Measurements from ENCODE around the gene SNAI3.
A peak's percentile ranks its signal among the peaks of the same experiment; 100 is the strongest.

The SNAI3 gene

DNA sequence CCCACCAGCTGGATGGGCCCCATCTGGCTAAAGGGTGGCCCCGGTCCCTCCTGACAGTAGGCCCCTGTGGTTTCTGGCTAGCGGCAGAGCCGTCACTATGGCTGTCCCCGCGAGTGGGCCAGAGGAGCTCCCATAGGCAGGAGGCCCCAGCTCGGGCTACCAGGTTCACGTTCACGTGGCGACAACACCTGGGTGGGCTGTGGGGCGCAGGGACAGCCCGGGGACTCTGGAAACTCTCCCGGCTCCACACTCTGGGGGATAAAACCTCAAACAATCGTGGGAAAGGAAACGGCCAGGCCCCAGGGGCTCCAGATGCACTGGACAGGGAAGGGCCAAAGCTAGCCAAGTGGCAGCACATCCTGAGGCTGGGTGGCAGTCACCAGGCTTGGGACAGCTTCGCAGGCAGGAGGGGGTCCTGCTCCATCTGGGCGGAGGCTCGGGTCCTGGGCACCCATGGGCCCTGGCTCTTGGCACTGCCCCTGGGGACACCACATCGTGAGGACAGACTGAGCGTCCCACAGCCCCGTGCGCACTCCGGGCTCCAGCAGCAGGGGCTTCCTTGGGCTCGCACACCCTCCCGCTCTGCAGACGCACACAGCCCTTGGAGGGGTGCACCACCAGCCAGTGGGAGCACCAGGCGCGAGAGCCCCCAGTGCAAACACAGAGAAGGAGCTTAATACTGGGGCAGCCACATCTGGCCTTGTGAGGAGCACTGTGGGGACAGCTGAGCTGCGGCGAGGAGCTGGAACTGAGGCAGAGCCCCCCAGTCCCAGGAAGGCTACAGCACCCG lies 15.5 kb upstream of the SNAI3 start:
- Histone ChIP-seq H3K9me3 (ENCODE audit: insufficient read depth, low read depth, low read length) (no peaks in the 10 kb centered on the region), H3K4me1 (ENCODE audit: insufficient read depth, low read length, poor library complexity, severe bottlenecking) (peaks cover 34% of the 10 kb centered on the region), H4K20me1 (ENCODE audit: insufficient read depth, low read length, poor library complexity, severe bottlenecking) (peaks cover 4% of the 10 kb centered on the region), H3K9ac (ENCODE audit: low read depth, low read length, poor library complexity, severe bottlenecking) (peak overlapping the region; percentile 92), H2AFZ (ENCODE audit: low read length) (no peak overlapping the region), H3K4me3 (ENCODE audit: low read length, poor library complexity, severe bottlenecking) (peak overlapping the region; percentile 76), H3K79me2 (ENCODE audit: insufficient read depth, low read length) (peaks cover 46% of the 10 kb centered on the region), H3K36me3 (ENCODE audit: insufficient read depth, low read length) (no peaks in the 10 kb centered on the region), H3K9me2 (replicated peaks; ENCODE audit: low read depth, low read length) (no peaks in the 10 kb centered on the region), H3F3A (ENCODE audit: low read depth) (no peaks in the 10 kb centered on the region), H3K4me2 (ENCODE audit: low read depth, low read length, poor library complexity, severe bottlenecking) (peak overlapping the region; percentile 97), H3K27me3 (ENCODE audit: insufficient read depth, low read length, poor library complexity, severe bottlenecking) (no peaks in the 10 kb centered on the region)
- TF ChIP-seq, protein P1, sequence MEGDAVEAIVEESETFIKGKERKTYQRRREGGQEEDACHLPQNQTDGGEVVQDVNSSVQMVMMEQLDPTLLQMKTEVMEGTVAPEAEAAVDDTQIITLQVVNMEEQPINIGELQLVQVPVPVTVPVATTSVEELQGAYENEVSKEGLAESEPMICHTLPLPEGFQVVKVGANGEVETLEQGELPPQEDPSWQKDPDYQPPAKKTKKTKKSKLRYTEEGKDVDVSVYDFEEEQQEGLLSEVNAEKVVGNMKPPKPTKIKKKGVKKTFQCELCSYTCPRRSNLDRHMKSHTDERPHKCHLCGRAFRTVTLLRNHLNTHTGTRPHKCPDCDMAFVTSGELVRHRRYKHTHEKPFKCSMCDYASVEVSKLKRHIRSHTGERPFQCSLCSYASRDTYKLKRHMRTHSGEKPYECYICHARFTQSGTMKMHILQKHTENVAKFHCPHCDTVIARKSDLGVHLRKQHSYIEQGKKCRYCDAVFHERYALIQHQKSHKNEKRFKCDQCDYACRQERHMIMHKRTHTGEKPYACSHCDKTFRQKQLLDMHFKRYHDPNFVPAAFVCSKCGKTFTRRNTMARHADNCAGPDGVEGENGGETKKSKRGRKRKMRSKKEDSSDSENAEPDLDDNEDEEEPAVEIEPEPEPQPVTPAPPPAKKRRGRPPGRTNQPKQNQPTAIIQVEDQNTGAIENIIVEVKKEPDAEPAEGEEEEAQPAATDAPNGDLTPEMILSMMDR (conservative IDR thresholded peaks at IDR 0.05; ENCODE audit: low read length) = no peak
- no peak for TF ChIP-seq EZH2phosphoT487 (IDR thresholded peaks at IDR 0.05; ENCODE audit: borderline replicate concordance)

DNA sequence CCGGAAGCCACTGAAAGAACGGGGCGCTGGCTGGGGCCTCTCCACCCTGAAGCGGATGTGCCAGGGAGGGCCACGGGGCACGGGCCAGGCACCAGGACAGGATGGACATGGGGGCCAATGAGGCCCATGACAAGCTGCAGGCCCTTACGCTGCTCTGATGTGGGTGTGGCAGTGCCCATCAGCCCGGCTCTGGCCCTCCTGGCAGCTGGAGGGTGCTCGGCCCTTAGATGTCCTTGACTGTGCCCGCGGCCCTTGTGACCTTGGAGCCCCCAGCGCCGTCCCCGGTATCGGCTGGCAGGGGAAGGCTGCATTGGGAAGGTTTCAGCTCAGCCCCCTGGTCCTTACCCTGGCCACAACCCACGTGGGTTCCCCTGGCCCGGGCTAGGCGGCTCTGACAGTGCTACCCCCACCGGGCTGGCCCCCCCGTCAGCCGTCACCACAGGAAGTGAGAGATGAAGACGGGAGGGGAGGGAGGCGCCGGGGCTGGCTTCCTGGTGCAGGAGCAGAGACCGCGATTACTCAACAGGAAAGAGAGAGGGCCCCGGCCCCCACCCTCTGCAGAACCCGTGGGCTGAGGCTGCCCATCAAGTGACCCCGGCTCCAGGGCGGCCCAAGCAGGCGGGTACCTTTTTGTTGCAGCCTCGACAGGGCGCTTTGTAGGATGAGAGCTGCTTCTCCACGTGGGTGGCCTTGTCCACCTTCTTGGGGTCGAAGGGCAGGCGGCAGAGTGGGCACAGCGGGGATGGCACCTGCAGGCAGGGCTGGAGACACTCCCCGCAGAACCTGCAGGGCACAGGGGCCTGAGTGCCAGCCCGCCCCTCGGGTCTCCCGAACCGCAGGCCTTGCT lies 14.6 kb upstream of the SNAI3 start:
- TF ChIP-seq EZH2phosphoT487 (IDR thresholded peaks at IDR 0.05; ENCODE audit: borderline replicate concordance) = no peak
- TF ChIP-seq, protein P1 (conservative IDR thresholded peaks at IDR 0.05; ENCODE audit: low read length) = no peak
- peaks cover 34% of the 10 kb centered on the region for H3K4me1 ChIP-seq (ENCODE audit: insufficient read depth, low read length, poor library complexity, severe bottlenecking)
- H4K20me1 ChIP-seq (ENCODE audit: insufficient read depth, low read length, poor library complexity, severe bottlenecking) = peaks cover 4% of the 10 kb centered on the region
- no peak overlapping the region for H2AFZ ChIP-seq (ENCODE audit: low read length)
- no peaks in the 10 kb centered on the region for H3K36me3 ChIP-seq (ENCODE audit: insufficient read depth, low read length)
- H3K79me2 ChIP-seq (ENCODE audit: insufficient read depth, low read length) = peaks cover 46% of the 10 kb centered on the region
- H3K9ac ChIP-seq (ENCODE audit: low read depth, low read length, poor library complexity, severe bottlenecking) = peak overlapping the region; percentile 92
- no peaks in the 10 kb centered on the region for H3K27me3 ChIP-seq (ENCODE audit: insufficient read depth, low read length, poor library complexity, severe bottlenecking)
- peak overlapping the region; percentile 97 for H3K4me2 ChIP-seq (ENCODE audit: low read depth, low read length, poor library complexity, severe bottlenecking)
- H3K9me2 ChIP-seq (replicated peaks; ENCODE audit: low read depth, low read length) = no peaks in the 10 kb centered on the region
- no peaks in the 10 kb centered on the region for H3K9me3 ChIP-seq (ENCODE audit: insufficient read depth, low read depth, low read length)
- no peaks in the 10 kb centered on the region for H3F3A ChIP-seq (ENCODE audit: low read depth)
- H3K4me3 ChIP-seq (ENCODE audit: low read length, poor library complexity, severe bottlenecking) = peak overlapping the region; percentile 76

DNA sequence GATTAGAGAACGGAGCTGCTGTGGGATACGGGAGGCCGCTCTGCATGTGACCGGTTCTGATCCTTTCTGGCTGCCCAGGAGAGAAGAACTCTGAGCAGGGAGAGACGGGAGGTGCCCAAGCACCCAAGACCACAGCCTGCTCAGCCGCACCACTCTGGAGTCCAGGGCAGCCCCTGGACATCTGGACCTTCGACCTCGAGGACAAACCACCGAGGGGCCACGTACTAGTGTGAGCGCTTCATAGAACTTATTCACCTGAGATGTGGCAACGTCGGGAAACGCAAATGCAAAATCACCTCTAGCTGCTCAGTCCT lies 14.0 kb upstream of the SNAI3 start:
- Histone ChIP-seq H3F3A (ENCODE audit: low read depth) (no peaks in the 10 kb centered on the region), H2AFZ (ENCODE audit: low read length) (no peak overlapping the region), H3K4me3 (ENCODE audit: low read length, poor library complexity, severe bottlenecking) (peak overlapping the region; percentile 76), H3K27me3 (ENCODE audit: insufficient read depth, low read length, poor library complexity, severe bottlenecking) (no peaks in the 10 kb centered on the region), H3K9me3 (ENCODE audit: insufficient read depth, low read depth, low read length) (no peaks in the 10 kb centered on the region), H4K20me1 (ENCODE audit: insufficient read depth, low read length, poor library complexity, severe bottlenecking) (peaks cover 4% of the 10 kb centered on the region), H3K9me2 (replicated peaks; ENCODE audit: low read depth, low read length) (no peaks in the 10 kb centered on the region), H3K4me1 (ENCODE audit: insufficient read depth, low read length, poor library complexity, severe bottlenecking) (peaks cover 34% of the 10 kb centered on the region), H3K4me2 (ENCODE audit: low read depth, low read length, poor library complexity, severe bottlenecking) (peak overlapping the region; percentile 97), H3K79me2 (ENCODE audit: insufficient read depth, low read length) (peaks cover 41% of the 10 kb centered on the region), H3K36me3 (ENCODE audit: insufficient read depth, low read length) (no peaks in the 10 kb centered on the region), H3K9ac (ENCODE audit: low read depth, low read length, poor library complexity, severe bottlenecking) (peak overlapping the region; percentile 52)
- no peak for TF ChIP-seq EZH2phosphoT487 (IDR thresholded peaks at IDR 0.05; ENCODE audit: borderline replicate concordance)
- TF ChIP-seq, protein P1 (conservative IDR thresholded peaks at IDR 0.05; ENCODE audit: low read length) = no peak
